ENCODE data around the gene E2F7.

- TF ChIP-seq CTCF (conservative IDR thresholded peaks at IDR 0.05), result no peak
- TF ChIP-seq ZFX (IDR thresholded peaks at IDR 0.05), result no peak
Observed at GRCh38 chr12:77070800-77071449, 5.6 kb upstream of the E2F7 start.

All from C4-2B (cell line).